Endothelial cell of umbilical vein (primary cell): Measurements from ENCODE around the gene NPVF. TPM values are rescaled to one million over a fixed set of nuclear protein-coding genes. Genes with fewer than 3 reads are reported as not detected.

Source experiments
- BruUV-seq: library from RNA; stranded (reverse); fragments of 400-500 nt; replicated peaks from 2 replicates; lab custom pipeline; 2021; lab: Mats Ljungman, UMichigan
- CTCF ChIA-PET: fragments of 300-600, 350-600 bp; sonication (Branson Sonifier 250); formaldehyde crosslinking; loops from one replicate; lab custom pipeline; 2021; ENCODE audit warnings: antibody characterized with exemption, inconsistent platforms; lab: Charles Lee
- POLR2A ChIA-PET: fragments of 300-600, 350-600 bp; sonication (Branson Sonifier 250); formaldehyde crosslinking; loops from one replicate; lab custom pipeline; 2021; ENCODE audit warnings: antibody characterized with exemption, inconsistent platforms; lab: Charles Lee
- DNase-seq: peaks from one replicate; pipeline ENCODE4 v3.0.0-alpha.2; 2011; ENCODE audit warnings: low read depth, low spot score
- FAIRE-seq: peaks from 2 replicates; lab custom pipeline; 2011; peaks lifted over from hg19 to GRCh38; lab: Jason Lieb, UNC
- H2AFZ ChIP-seq: 2 replicates; pipeline ENCODE4 v1.6.0; 2012; ENCODE audit warnings: low read depth, low read length, control low read depth, inconsistent platforms
- H3K27ac ChIP-seq: 2 replicates; pipeline ENCODE4 v1.5.1; 2011; ENCODE audit warnings: low read depth, mild to moderate bottlenecking, control low read depth, low read length, moderate library complexity; ENCODE audit not compliant: insufficient read depth
- H3K27me3 ChIP-seq, 2 experiments: 2 replicates each; pipeline versions ENCODE4 v1.6.0 to v1.6.1; 2011; ENCODE audit warnings: low read length in 2 of 2, mixed read lengths in 1 of 2; ENCODE audit not compliant: control insufficient read depth in 2 of 2, insufficient read depth in 2 of 2
- H3K36me3 ChIP-seq, 2 experiments: 2 replicates in 1 of 2; 3 replicates in 1 of 2; pipeline ENCODE4 v1.5.1; 2011; ENCODE audit warnings: low read length in 2 of 2, mild to moderate bottlenecking in 1 of 2, moderate library complexity in 1 of 2; ENCODE audit not compliant: control insufficient read depth in 2 of 2, insufficient read depth in 2 of 2; ENCODE audit errors: extremely low read depth in 1 of 2
- H3K4me1 ChIP-seq: 3 replicates; pipeline ENCODE4 v1.5.1; 2011; ENCODE audit warnings: mild to moderate bottlenecking, low read length; ENCODE audit not compliant: control insufficient read depth, insufficient read depth; ENCODE audit errors: extremely low read depth
- H3K4me2 ChIP-seq: 2 replicates; pipeline ENCODE4 v1.6.1; 2011; ENCODE audit warnings: low read length, control low read depth, mixed read lengths; ENCODE audit not compliant: insufficient read depth
- H3K4me3 ChIP-seq, 3 experiments: fragments of 200-600 bp in 1 of 3; sonication (generic), shearing (Covaris generic) in 1 of 3; replicated peaks in 1 of 3; 2 replicates each; pipeline ENCODE4 v1.5.1; 2011 to 2016; ENCODE audit warnings: control low read depth in 3 of 3, low read length in 3 of 3, mild to moderate bottlenecking in 2 of 3, inconsistent platforms in 1 of 3, low read depth in 1 of 3, moderate library complexity in 1 of 3; ENCODE audit not compliant: insufficient read depth in 1 of 3
- H3K79me2 ChIP-seq: 2 replicates; pipeline ENCODE4 v1.6.0; 2012; ENCODE audit warnings: low read length, inconsistent platforms; ENCODE audit not compliant: control insufficient read depth, insufficient read depth
- H3K9ac ChIP-seq: replicated peaks from 2 replicates; pipeline ENCODE3; 2011; ENCODE audit warnings: low read length, control low read depth; ENCODE audit not compliant: insufficient read depth; ENCODE audit errors: extremely low read depth
- H3K9me1 ChIP-seq: replicated peaks from 3 replicates; pipeline ENCODE4 v1.6.0; 2011; ENCODE audit warnings: mild to moderate bottlenecking, low read length; ENCODE audit not compliant: control insufficient read depth, insufficient read depth; ENCODE audit errors: extremely low read depth
- H3K9me3 ChIP-seq: replicated peaks from 2 replicates; pipeline ENCODE4 v1.5.1; 2012; ENCODE audit warnings: low read length, inconsistent platforms; ENCODE audit not compliant: control insufficient read depth, insufficient read depth
- H4K20me1 ChIP-seq: replicated peaks from 2 replicates; pipeline ENCODE3; 2011; ENCODE audit warnings: mild to moderate bottlenecking, low read length; ENCODE audit not compliant: control insufficient read depth, insufficient read depth; ENCODE audit errors: extremely low read depth
- CTCF ChIP-seq, 2 donors: IDR thresholded peaks; 1 replicate in 1 of 2; 2 replicates in 1 of 2; pipeline ENCODE4 v1.5.1; 2011; ENCODE audit warnings: low read length in 2 of 2, mild to moderate bottlenecking in 2 of 2, moderate library complexity in 2 of 2, control low read depth in 1 of 2, inconsistent platforms in 1 of 2, low read depth in 1 of 2; ENCODE audit not compliant: insufficient read depth in 1 of 2; ENCODE audit errors: extremely low read depth in 1 of 2
- JUN ChIP-seq: IDR thresholded peaks from 2 replicates; pipeline ENCODE4 v1.6.1; 2011; ENCODE audit warnings: borderline replicate concordance, low read depth; ENCODE audit not compliant: insufficient read length, insufficient read depth
- MAX ChIP-seq: IDR thresholded peaks from 2 replicates; pipeline ENCODE4 v1.6.1; 2011; ENCODE audit not compliant: insufficient read depth, insufficient read length
- dilution Hi-C: fragments of 300-500 bp; cut with MboI; formaldehyde crosslinking; loops from one replicate; pipeline ENCODE4 v1.15.0; 2019; ENCODE audit warnings: low sequenced_read_pairs; ENCODE audit not compliant: extremely low pct_ligation_motif_present
- intact Hi-C: fragments of 100-400 bp; cut with micrococcal nuclease; formaldehyde crosslinking; loops from one replicate; pipeline ENCODE4 v1.10.0; 2022
- polyA plus RNA-seq, 4 experiments: library from polyadenylated mRNA; depleted of rRNA in 3 of 4; stranded (reverse) in 3 of 4; unstranded in 1 of 4; fragments of >200 nt; gene quantifications; 2 replicates each; pipeline versions ENCODE4 v1.2.1 to v1.2.3, GENCODE V29; 2011 to 2012; ENCODE audit warnings: missing spikeins in 1 of 4
- total RNA-seq: library from RNA; stranded (reverse); gene quantifications from 2 replicates; pipeline ENCODE4 v1.2.3, GENCODE V29; 2021

The NPVF gene
- total and polyA plus RNA-seq, 2 donors (not counting 3 experiments of a cell fraction or from before 2014, with no cell fraction given): not detected

GRCh38 chr7:25259487-25260243 lies 31.4 kb upstream of the NPVF start:
- dilution Hi-C loops (no loop called here), intact Hi-C loops (loop anchor here (1.0 kb wide), 3 partner anchors 130 to 592 kb away; no protein-coding TSS in a partner anchor)
- H3K4me1 ChIP-seq: no peaks in the 10 kb centered on the region
- H3K36me3 ChIP-seq: no peaks in the 10 kb centered on the region
- no peaks in the 10 kb centered on the region for H3K79me2 ChIP-seq
- H3K4me2 ChIP-seq: no peak overlapping the region
- no peak overlapping the region for H2AFZ ChIP-seq
- no peaks in the 10 kb centered on the region for H4K20me1 ChIP-seq
- FAIRE-seq: peak; percentile 82
- no peaks in the 10 kb centered on the region for H3K9me3 ChIP-seq
- H3K9me1 ChIP-seq: no peaks in the 10 kb centered on the region
- no peak for TF ChIP-seq JUN
- peak; percentile 22 for TF ChIP-seq MAX
- TF ChIP-seq CTCF (IDR thresholded peaks at IDR 0.05; ENCODE audit: extremely low read depth in 1 of 2, insufficient read depth in 1 of 2, low read depth in 1 of 2, low read length in 2 of 2): peak; percentile 77 to 82
- no peak overlapping the region for H3K4me3 ChIP-seq
- peak; percentile 61 for DNase-seq
- no peaks in the 10 kb centered on the region for H3K27me3 ChIP-seq
- H3K9ac ChIP-seq: no peak overlapping the region
- no TSS peak for BruUV-seq
- CTCF ChIA-PET: interaction anchor here (0.6 to 4.9 kb wide), 43 partner anchors 9 to 1106 kb away, joined by 3 to 137 read pairs (median 4); partner anchors contain the start of gene NPVF
- H3K27ac ChIP-seq: no peak overlapping the region
- POLR2A ChIA-PET: no interaction called here
